HepG2 (cell line): Measurements from ENCODE around the gene CAMK1. TPM values are rescaled to one million over a fixed set of nuclear protein-coding genes. Genes with fewer than 3 reads are reported as not detected.

Source experiments
- ATAC-seq: fragments of 200-7000 bp; cut with Tn5 transposase; 3 replicates; pipeline ENCODE4 v1.9.1; 2020; ENCODE audit warnings: mild to moderate bottlenecking, moderate library complexity
- BruUV-seq: library from RNA; stranded (reverse); fragments of 400-500 nt; replicated peaks from 2 replicates; lab custom pipeline; 2021; lab: Mats Ljungman, UMichigan
- CTCF ChIA-PET: fragments of 300-600 bp; formaldehyde crosslinking; extraction: SDS; loops from one replicate; lab custom pipeline; 2021; ENCODE audit warnings: low total read pairs, inconsistent platforms, low intra/inter-chr PET ratio; lab: Yijun Ruan, JAX
- POLR2A ChIA-PET: fragments of 350-600 bp; sonication (Branson Sonifier 250); formaldehyde crosslinking; loops from one replicate; lab custom pipeline; 2020; ENCODE audit warnings: antibody characterized with exemption, inconsistent platforms; lab: Yijun Ruan, JAX
- DNase-seq: peaks from one replicate; pipeline ENCODE4 v3.0.0-alpha.2; 2015; ENCODE audit warnings: low spot score
- FAIRE-seq: peaks from 3 replicates; lab custom pipeline; 2011; peaks lifted over from hg19 to GRCh38; lab: Jason Lieb, UNC
- H2AFZ ChIP-seq: one replicate; pipeline ENCODE4 v1.6.1; 2011; ENCODE audit warnings: low read length, inconsistent platforms
- H3K27ac ChIP-seq: fragments of 300-600 bp; 3 replicates; pipeline ENCODE4 v1.8.0; 2011; ENCODE audit warnings: mixed run types, mild to moderate bottlenecking, mixed read lengths, low read length, inconsistent platforms; ENCODE audit not compliant: insufficient read depth; ENCODE audit errors: extremely low read length
- H3K27me3 ChIP-seq, 2 experiments: fragments of 200-600 bp in 1 of 2; 2 replicates in 1 of 2; 3 replicates in 1 of 2; pipeline versions ENCODE4 v1.6.0 to v1.8.0; 2011; ENCODE audit warnings: low read length in 2 of 2, mild to moderate bottlenecking in 2 of 2, moderate library complexity in 2 of 2, inconsistent platforms in 1 of 2; ENCODE audit not compliant: insufficient read depth in 2 of 2, control insufficient read depth in 1 of 2
- H3K36me3 ChIP-seq, 2 experiments: fragments of 200-600 bp in 1 of 2; replicated peaks in 1 of 2; 2 replicates in 1 of 2; 3 replicates in 1 of 2; pipeline versions ENCODE4 v1.5.1 to v1.8.0; 2011; ENCODE audit warnings: low read length in 2 of 2, inconsistent platforms in 1 of 2; ENCODE audit not compliant: insufficient read depth in 2 of 2, control insufficient read depth in 1 of 2
- H3K4me1 ChIP-seq: 2 replicates; pipeline ENCODE4 v1.5.1; 2012; ENCODE audit warnings: low read length, inconsistent platforms; ENCODE audit not compliant: insufficient read depth
- H3K4me2 ChIP-seq: 2 replicates; pipeline ENCODE4 v1.6.0; 2011; ENCODE audit warnings: low read depth, low read length, inconsistent platforms
- H3K4me3 ChIP-seq, 3 experiments: fragments of 200-600 bp in 1 of 3; sonication (generic), shearing (Covaris generic) in 1 of 3; replicated peaks in 1 of 3; 2 replicates each; pipeline ENCODE4 v1.5.1; 2011 to 2016; ENCODE audit warnings: low read length in 3 of 3, inconsistent platforms in 2 of 3, low read depth in 2 of 3, mild to moderate bottlenecking in 2 of 3, control low read depth in 1 of 3, mixed read lengths in 1 of 3; ENCODE audit not compliant: insufficient read depth in 1 of 3
- H3K79me2 ChIP-seq: one replicate; pipeline ENCODE4 v1.6.1; 2011; ENCODE audit warnings: low read length, inconsistent platforms; ENCODE audit not compliant: insufficient read depth
- H3K9ac ChIP-seq: 2 replicates; pipeline ENCODE4 v1.6.0; 2011; ENCODE audit warnings: mild to moderate bottlenecking, low read depth, low read length, inconsistent platforms; ENCODE audit not compliant: insufficient read depth
- H3K9me3 ChIP-seq: 2 replicates; pipeline ENCODE4 v1.5.1; 2012; ENCODE audit warnings: mild to moderate bottlenecking, low read length
- H4K20me1 ChIP-seq: 2 replicates; pipeline ENCODE4 v1.6.0; 2011; ENCODE audit warnings: inconsistent platforms, mild to moderate bottlenecking, low read length, moderate library complexity; ENCODE audit not compliant: insufficient read depth
- ASH2L ChIP-seq: fragments of 300-600, 200-600 bp; sonication (generic); IDR thresholded peaks from 2 replicates; pipeline ENCODE4 v1.7.0; 2017; ENCODE audit warnings: low read depth, mild to moderate bottlenecking, moderate library complexity, mixed read lengths, low read length; ENCODE audit not compliant: insufficient read length
- CTCF ChIP-seq: sonication (generic); formaldehyde crosslinking; IDR thresholded peaks from 2 replicates; pipeline ENCODE4 v1.5.0; 2020; ENCODE audit warnings: mild to moderate bottlenecking, missing genetic modification reagents, moderate library complexity
- MLX ChIP-seq: IDR thresholded peaks from 2 replicates; pipeline ENCODE4 v1.6.1; 2016
- STAG1 ChIP-seq: sonication (generic); formaldehyde crosslinking; IDR thresholded peaks from 2 replicates; pipeline ENCODE4 v1.4.0; 2020; ENCODE audit warnings: missing genetic modification reagents
- ZNF496 ChIP-seq: sonication (generic); formaldehyde crosslinking; IDR thresholded peaks from 2 replicates; pipeline ENCODE4 v1.8.1; 2023; ENCODE audit warnings: mild to moderate bottlenecking, moderate library complexity, missing genetic modification reagents; ENCODE audit not compliant: insufficient replicate concordance
- ZNF598 ChIP-seq: sonication (generic); formaldehyde crosslinking; IDR thresholded peaks from 2 replicates; pipeline ENCODE4 v1.5.1; 2020; ENCODE audit warnings: mild to moderate bottlenecking, missing genetic modification reagents, borderline replicate concordance
- ZSCAN5A ChIP-seq: sonication (generic); formaldehyde crosslinking; IDR thresholded peaks from 2 replicates; pipeline ENCODE4 v1.8.0; 2022; ENCODE audit warnings: mild to moderate bottlenecking, missing genetic modification reagents, borderline replicate concordance
- WGBS: methylation state at CpG from one replicate; pipeline ENCODE4 v1.1.6; 2017; ENCODE audit warnings: low lambda C conversion rate; 5-methylcytosine and 5-hydroxymethylcytosine counted together
- in situ Hi-C: cut with HindIII; loops from 2 replicates; pipeline ENCODE4 v1.10.0; 2017; ENCODE audit warnings: low pct_unique_long_range_greater_than_20kb; ENCODE audit not compliant: extremely low pct_ligation_motif_present
- intact Hi-C: fragments of 100-400 bp; cut with micrococcal nuclease; formaldehyde crosslinking; loops from one replicate; pipeline ENCODE4 v1.10.0; 2022; ENCODE audit not compliant: unreplicated experiment
- polyA plus RNA-seq, 8 experiments: library from polyadenylated mRNA; depleted of rRNA in 3 of 8; stranded (reverse) in 7 of 8; unstranded in 1 of 8; fragments of >200 nt; fragmentation: Illumina TruSeq in 4 of 8; extraction: Trizol in 4 of 8; gene quantifications; 2 replicates each; pipeline versions ENCODE4 v1.2.1 to v1.2.3, GENCODE V29; 2011 to 2016; ENCODE audit warnings: low read depth in 4 of 8, missing spikeins in 1 of 8, mixed read lengths in 1 of 8; ENCODE audit not compliant: insufficient read depth in 1 of 8
- total RNA-seq, 5 experiments: library from RNA; depleted of rRNA; stranded (reverse); fragments of >200 nt; fragmentation: Illumina TruSeq; extraction: Trizol; gene quantifications; 2 replicates each; pipeline ENCODE4 v1.2.3, GENCODE V29; 2016; ENCODE audit warnings: low read depth in 1 of 5

The CAMK1 gene
- total and polyA plus RNA-seq, 2 of the 13 experiments (the other 11 are each of a cell fraction or from before 2014, with no cell fraction given): 26.4 to 53.3 TPM

- TF ChIP-seq ZSCAN5A: no peak
- TF ChIP-seq ZNF496: no peak
Measured at GRCh38 chr3:9803494-9803893, 33.7 kb upstream of the CAMK1 start (continued).

GRCh38 chr3:9800529-9800928 is 30.8 kb upstream of the CAMK1 start:
- Histone ChIP-seq H3K9me3 (no peaks in the 10 kb centered on the region), H3K4me3 (no peak overlapping the region), H3K27me3 (no peaks in the 10 kb centered on the region), H3K4me2 (no peak overlapping the region), H3K4me1 (no peaks in the 10 kb centered on the region), H3K9ac (no peak overlapping the region), H3K27ac (no peak overlapping the region), H3K36me3 (peaks cover 34 to 73% of the 10 kb centered on the region in 2 experiments), H4K20me1 (no peaks in the 10 kb centered on the region), H3K79me2 (peaks cover 3% of the 10 kb centered on the region), H2AFZ (no peak overlapping the region)
- CTCF ChIA-PET: no interaction called here
- POLR2A ChIA-PET: no interaction called here
- intact Hi-C loops (no loop called here), in situ Hi-C loops (no loop called here)
- BruUV-seq: no TSS peak
- 96% methylated on average over 5 of the region's 5 CpGs for WGBS
- peak; percentile 44 for TF ChIP-seq STAG1 (CRISPR knock-in tag)
- no peak for TF ChIP-seq MLX (CRISPR knock-in tag)
- TF ChIP-seq CTCF (CRISPR knock-in tag): 0 out of 2 replicates have a peak, but pooled peaks have one; percentile 31
- TF ChIP-seq ASH2L: no peak
- TF ChIP-seq ZNF598 (CRISPR knock-in tag): no peak
- no peak for FAIRE-seq
- peak; percentile 76 for ATAC-seq
- no peak for DNase-seq
